Effector CD4-positive, alpha-beta T cell (primary cell): ENCODE data around the gene BLM.
"Not testable (repeated sequence)": the region's sequence is repeated elsewhere in the genome, so short reads cannot be mapped to it uniquely, and the experiment has no call there.

Experiments
- DNase-seq: peaks from one replicate; pipeline ENCODE4 v3.0.0-alpha.2; 2020
- total RNA-seq: gene quantifications from one replicate; lab custom pipeline; 2026; lab: John Stamatoyannopoulos, UW

BLM gene
- total RNA-seq: 15.6 reads per million, percentile 41 among the genes with 10 or more reads in this experiment

DNA sequence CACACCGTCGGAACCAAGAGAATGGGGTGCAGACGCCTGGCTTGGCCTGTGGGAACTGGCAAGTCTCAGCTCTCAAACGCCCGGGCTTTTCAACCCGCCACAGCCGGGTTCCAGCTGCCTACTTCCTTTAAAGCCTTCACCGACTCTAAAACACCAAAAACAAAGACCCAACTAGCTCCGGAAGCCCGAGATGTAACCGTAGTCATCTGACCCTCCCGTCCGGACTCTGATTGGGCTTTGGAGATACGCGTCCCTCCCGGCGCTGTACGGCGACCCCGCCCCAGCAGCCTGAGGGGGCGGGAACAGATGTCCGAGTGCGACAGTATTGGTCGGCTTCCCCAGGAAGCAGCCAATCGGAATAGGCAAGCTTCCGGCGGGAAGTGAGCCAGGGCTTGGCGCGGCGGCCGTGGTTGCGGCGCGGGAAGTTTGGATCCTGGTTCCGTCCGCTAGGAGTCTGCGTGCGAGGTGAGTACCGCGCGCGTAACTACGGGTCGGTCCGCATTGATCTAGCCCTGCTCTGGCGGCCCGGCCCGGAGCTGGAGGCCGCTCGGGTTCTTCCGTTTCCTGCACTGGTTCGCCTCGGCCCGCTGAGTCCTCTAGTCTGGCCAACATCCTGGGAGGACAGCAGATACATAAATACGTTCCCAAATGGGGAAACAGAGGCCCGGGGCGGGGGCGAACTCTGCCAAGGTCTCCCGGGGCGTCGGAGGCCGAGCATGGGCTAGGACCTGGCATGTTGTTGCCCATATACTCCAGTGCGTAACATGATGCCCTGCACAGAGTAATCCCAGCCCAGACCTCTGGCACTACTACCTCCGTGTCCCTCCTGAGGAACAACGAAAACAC lies at the start of gene BLM:
TSS of gene BLM (plus strand) at position 371 of the 846 bp plus-strand sequence. CDS start 30,047 bp downstream, outside the sequence.
- peak; percentile 93 for DNase-seq

DNA sequence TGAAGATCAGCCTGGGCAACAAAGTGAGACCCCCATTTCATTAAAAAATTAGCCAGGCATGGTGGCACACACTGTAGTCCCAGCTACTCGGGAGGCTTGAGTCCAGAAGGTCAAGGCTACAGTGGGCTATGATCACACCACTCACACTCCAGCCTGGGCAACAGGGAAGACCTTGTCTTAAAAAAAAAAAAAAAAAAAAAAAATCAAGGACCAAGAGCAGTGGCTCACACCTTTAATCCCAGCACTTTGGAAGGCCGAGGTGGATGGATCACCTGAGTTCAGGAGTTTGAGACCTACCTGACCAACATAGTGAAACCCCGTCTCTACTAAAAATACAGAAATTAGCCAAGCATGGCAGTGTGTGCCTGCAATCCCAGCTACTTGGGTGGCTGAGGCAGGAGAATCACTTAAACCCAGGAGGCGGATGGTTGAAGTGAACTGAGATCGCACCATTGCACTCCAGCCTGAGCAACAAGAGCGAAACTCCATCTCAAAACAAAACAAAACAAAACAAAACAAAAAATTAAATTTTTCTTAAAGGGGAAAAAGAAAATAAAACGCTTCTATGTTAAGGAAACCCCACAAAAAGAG lies 49.3 kb upstream of the BLM start:
- DNase-seq: not testable (repeated sequence)

DNA sequence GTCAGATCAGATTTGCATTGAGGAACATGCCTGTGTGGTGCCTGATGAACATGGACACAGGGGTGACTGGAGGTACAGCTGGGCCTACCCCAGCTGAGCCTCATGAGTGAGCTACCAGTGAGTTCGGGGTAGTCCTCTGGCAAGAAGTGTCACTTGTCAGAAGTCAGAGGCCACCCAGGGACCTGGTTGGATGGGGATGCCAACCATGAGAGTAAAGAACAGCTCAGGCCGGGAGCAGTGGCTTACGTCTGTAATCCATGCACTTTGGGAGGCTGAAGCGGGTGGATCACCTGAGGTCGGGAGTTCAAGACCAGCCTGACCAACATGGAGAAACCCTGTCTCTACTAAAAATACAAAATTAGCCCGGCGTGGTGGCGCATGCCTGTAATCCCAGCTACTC lies 46.5 kb upstream of the BLM start:
- not testable (repeated sequence) for DNase-seq

DNA sequence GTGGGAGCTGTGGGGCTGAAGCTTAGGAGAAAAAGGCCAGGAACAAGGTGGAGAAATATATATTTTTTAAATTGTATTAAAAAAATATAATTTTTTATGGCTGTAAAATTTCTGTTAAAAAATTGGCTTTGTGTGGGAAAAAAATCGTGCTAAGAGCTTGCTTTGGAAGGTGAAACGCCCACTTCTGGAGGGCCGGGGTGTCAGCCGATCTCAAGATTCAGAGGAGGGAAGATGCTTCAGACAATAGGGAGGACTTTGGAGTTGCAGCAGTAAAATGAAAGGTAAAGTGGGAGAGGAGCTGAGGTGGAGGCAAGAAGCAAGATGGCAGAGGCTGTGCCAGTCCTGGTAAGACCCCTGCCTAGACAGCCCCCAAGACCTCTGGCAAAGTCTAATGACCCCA lies 45.9 kb upstream of the BLM start:
- no peak for DNase-seq

DNA sequence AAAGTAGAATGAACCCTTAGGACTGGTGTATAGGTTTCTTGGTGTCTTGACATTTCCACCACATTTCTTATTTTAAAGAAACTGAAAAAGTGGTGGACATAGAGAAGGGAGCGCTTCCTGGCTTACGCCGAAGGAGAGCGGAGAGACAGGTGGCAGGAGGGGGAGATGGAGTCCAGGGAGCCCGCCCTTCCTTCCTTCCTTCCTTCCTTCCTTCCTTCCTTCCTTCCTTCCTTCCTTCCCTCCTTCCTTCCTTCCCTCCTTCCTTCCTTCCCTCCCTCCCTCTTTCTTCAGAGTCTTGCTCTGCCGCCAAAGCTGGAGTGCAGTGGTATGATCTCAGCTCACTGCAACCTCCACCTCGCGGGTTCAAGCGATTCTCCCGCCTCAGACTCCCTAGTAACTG lies 43.8 kb upstream of the BLM start:
- not testable (repeated sequence) for DNase-seq

DNA sequence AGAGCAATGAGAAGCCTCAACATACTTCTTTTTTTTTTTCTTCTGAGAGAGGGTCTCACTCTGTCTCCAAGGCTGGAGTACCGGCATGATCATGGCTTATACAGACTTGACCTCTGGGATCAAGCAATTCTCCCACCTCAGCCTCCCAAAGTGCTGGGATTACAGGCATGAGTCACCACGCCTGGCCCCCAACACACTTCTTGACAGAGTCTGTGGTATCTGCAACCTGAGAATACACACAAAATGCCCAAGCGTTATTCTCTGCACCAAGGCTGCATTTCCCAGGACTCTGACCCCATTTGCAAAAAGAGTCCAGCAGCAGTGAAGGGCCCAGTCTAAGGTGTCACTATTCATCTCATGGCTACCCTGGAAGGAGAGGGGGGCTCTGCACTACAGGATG lies 42.7 kb upstream of the BLM start:
- DNase-seq: no peak

DNA sequence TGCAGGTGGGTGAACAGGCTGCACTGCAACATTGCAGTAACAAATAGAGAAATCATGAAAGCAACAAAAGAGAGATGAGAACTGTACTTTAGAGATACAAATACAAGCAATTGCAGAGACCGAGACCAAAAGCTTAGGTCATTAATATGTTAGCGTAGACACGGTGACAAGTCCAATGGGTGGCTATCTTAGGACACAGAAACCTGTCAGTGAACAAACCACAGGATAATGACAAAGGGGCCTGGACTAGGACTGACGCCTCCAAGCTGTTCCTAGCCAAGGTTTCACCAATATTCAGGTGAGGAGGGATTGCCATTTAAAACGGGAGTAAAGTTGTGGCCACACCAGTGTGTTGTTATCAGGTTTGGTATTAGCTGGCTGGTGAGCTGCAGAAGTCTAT lies 41.7 kb upstream of the BLM start:
- DNase-seq: no peak

DNA sequence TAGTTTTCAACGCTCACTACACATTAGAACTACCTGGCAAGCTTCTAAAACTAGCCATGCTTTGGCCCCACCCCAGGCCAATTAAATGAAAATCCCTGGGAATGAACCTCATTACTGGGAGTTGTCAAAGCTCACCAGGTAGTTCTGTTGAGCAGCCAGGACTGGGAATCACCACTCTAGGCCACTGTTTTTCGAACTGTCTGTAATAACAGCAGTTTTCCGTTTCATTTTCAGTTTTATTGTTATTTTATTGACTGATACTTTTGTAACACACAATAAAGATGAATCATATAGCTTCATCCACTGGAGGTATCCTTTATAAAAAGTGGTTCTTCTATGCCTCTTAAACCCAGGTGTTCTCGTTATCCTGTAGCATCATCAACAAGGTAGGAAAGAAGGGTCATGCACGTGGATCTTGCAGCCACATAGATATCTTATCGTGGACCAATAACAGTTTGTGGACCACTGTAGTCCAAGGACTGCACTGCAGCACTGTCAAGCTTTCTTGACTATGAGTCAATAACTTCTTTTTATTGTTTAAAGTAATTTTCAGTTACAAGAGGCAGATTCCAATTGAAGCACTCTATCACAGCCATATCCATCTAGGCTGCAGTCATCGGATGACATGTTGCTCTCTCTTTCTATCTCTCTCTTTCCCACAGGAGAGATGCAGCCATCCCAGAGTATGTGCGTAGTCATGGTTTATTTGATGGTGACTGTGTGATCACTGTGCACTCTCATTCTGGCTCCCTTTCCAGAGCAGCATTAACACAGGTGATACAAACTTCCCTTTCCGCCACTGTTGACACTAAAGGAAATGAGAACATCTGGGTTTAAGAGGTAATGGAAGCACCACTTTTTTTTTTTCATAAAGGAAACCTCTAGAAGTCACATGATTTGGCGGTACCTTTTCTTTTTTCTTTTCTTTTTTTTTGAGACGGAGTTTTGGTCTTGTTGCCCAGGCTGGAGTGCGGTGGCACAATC lies 39.0 kb upstream of the BLM start:
- DNase-seq: no peak

DNA sequence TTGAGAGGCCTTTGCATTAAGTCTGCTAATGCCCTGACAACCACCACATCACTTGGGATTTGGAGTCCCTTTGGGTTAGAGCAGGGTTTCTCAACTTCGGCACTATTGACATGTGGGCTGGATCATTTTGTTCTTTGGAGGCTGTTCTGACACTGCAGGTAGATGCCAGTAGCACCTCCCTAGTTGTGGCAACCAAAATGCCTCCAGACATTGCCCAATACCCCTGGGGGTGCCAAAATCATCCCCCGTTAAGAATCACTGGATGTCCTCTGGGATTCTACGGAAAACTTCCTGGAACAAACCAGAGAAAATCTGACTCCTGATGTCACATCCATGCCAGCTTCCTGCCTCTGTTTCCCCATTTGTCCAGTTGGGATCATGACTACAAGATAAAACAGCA lies 37.2 kb upstream of the BLM start:
- no peak for DNase-seq

DNA sequence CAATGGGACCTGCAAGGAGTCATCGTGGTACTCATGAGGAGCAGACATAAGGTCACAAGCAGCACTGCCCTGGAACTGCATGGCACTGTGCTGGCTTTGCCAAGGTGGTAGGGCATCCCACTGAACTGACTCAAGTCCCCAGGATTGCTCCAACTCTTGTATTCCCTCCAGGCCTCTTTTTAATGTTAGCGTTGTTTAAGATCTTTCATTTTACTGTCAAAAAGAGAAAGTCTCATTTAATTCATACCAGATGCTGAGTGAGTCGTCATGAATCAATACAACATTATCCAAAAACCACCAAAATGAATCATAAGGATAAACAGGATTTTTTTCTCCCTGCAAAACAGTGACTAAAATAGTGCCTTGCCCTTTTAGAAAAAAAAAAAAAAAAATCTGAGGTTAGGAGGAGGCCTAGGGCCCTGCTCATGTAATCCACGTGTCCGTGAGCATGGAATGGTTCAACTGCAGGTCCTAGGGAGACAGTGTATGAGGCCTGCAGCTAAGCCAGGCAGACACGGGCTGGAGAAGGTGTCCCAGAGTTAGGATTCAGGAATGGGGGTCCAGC lies 36.7 kb upstream of the BLM start:
- DNase-seq: no peak

DNA sequence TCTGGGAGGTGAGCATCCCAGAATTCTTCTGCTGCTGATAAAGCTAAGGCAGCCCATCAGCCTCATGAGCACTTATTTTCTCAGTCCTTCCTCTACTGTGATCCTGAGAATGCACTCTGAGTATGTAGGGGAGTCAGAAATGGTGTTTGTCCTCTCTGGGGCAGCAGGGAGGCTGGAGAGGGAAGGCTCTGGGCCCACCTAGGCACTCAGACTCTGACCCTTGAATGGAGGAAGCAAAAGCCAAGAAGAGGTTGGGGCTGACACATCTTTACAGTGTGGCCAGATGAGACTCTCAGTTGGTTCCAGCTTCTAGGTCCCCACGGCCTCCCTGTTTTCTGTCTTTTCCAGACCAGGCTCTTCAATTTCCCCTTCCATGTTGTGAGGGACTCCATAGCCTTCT lies 36.1 kb upstream of the BLM start:
- no peak for DNase-seq

DNA sequence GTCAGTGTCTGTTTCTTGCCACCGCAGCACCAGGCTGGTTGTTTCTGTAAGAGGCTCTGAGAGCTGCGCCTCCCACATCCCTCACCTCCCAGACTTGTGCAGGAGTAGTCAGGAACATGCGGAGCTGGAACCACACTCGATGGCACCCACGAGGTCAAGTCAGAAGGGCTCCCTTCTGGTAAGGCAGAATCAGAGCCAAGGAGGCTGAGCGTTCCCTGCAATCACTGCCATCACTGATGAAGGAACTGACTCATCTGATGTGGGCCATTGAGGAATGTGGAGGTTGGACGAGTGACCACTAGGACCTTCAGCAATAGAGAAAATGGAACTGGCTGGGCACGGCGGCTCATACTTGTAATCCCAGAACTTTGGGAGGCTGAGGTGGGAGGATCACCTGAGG lies 35.7 kb upstream of the BLM start:
- DNase-seq: no peak

DNA sequence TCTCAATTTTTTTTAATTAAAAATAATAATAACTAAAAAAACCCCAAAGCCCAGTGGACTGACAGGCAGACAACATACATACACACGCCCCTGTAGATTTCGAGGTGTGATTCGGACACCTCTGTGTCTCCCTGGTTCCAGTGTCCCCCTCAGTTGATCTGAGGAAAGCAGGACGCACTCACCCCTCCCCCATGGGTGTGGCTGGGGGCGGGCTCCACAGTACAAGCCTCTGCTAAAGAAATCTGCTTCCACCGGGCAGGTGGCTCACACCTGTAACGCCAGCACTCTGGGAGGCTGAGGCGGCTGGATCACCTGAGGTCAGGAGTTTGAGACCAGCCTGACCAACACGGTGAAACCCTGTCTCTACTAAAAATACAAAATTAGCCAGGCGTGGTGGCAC lies 33.8 kb upstream of the BLM start:
- DNase-seq: no peak

DNA sequence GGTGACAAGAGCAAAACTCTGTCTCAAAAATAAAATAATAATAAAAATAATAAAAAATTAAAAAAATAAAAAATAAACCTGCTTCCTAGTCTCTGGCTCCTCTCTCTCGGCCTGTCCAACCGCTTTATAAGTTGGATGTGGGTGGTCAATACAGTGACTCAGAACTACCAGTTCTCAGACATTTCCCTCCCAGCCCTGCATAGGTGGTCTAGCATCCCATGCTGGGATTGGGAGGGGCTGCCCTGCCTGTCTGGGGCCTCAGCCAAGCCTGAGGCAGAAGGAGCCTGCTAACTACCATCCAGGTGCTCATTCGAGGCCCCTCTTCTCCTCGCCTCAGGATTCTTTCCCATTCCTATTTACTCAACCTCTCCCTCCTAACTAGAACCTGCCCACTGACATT lies 33.3 kb upstream of the BLM start:
- no peak for DNase-seq

DNA sequence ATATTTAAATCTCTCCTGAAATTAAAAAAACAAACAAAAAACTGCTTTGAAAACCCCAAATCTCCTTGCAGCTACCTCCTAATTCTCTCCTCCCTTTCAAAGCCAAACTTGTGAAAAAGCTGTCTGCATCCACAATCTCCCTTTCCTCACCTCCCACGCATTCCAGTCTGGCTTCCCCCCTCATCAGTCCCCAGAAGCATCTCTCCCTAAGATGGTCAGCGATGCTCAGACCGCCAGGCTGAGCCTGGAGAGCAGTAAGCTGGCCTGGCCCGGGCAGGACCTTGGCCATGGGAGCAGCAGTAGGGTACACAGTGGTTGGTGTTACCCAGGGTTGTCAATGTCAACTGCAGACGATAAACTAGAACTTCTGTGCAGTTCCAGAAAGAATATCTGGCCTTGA lies 32.9 kb upstream of the BLM start:
- DNase-seq: no peak

DNA sequence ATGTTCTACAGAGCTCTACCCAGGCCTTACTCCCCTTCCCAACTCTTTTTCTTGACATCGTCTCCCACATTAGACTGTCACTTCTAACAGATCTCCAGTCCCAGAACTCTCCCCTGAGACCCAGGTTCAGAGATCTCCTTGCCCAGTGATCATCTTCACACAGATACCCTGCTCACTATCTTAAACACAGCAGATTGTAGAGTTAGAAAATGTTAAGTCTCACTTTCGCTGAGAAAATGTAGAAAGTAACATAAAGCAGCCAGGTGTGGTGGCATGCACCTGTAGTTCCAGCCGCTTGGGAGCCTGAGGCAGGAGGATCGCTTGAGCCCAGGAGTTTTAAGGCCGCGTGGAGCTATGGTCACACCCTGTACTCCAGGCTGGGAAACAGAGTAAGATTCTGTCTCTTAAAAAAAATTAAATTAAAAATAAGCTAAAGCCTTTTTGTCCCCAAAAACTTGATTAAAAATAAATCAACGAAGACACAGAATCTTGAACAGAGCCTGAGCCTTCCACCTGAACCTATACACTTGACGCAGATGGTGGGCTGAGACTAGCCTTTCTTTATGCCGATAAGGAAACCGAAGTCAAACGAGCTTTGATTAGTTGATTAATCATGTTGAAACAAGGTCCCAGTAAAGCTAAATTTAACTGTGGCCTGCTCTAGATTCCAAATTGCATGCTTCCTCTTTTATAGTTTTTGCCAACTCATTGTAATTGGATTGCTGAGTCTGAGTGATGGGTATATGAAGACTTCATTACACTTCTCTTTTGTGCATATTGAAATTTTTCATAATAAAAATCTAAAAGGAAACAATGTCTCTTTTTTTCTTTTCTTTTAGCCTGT lies 31.3 kb upstream of the BLM start:
- no peak for DNase-seq

DNA sequence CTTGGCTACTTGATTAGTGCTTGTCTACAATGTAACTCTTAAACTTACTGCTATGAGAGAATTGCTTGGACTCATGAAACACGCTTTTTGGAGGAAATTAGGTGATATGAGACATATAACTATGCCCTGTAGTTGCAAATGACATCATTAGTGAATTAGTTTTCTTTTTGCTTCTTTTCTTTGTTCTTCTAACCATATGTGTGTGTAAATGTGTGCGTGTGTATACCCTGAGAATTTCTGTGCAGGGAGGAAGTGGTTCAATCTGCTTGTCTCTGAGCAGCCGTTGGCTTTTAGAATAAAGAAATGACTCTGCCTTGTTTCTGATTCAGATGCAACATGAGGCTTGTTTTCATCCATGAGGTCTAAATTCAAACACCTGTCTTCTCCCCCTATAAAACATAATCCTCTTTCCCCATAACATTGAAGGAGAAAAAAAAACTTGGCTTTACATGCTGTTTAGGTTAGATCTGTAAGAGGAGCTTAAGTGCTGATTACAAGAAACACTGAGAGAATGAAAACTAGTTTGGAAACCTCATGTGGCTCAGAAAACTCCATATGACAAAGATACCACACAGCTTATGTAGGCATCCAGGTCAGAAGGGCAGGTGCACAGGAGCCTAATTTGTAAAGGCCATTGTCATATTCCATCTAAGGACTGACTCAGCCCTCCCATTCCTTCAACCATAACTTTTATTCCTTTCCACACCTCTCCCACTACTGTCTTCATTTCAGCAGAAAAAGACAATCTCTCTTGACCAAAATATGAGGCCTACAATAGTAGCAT lies 30.5 kb upstream of the BLM start:
- no peak for DNase-seq

DNA sequence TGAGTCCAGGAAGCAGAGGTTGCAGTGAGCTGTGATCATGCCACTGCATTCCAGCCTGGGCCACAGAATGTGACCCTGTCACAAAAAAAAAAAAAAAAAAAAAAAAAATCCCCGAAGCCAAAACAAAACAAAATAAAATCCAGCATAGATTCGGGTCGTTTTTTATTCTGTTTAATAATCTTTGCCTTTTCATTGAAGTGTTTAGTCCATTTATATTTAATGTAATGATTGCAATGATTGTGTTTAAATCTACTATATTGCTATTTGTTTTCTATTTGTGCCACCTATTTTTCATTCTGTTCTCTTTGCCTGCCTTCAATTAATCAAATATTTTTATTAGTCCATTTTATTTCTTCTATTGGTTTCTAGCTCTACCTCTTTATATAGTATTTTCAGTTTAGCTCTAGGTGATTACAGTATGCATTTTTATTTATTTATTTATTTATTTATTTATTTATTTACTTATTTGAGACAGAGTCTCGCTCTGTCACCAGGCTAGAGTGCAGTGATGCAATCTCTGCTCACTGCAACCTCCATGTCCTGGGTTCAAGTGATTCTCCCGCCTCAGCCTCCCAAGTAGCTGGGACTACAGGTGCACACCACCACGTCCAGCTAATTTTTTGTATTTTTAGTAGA lies 27.7 kb upstream of the BLM start:
- not testable (repeated sequence) for DNase-seq

DNA sequence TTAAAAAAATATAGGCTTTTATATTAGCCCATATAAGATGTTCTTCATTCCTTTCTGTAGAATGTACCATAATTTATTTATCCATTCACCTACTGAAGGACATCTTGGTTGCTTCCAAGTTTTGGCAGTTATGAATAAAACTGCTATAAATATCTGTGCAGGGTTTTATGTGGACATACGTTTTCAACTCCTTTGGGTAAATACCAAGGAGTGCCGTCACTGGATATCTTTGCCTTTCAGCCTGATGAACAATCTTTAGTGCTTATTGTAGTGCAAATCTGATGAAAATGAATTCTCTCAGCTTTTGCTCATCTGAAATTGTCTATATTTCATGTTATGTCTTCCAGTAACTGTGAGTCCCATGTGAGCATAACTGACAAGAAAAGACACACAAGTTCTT lies 26.6 kb upstream of the BLM start:
- no peak for DNase-seq

DNA sequence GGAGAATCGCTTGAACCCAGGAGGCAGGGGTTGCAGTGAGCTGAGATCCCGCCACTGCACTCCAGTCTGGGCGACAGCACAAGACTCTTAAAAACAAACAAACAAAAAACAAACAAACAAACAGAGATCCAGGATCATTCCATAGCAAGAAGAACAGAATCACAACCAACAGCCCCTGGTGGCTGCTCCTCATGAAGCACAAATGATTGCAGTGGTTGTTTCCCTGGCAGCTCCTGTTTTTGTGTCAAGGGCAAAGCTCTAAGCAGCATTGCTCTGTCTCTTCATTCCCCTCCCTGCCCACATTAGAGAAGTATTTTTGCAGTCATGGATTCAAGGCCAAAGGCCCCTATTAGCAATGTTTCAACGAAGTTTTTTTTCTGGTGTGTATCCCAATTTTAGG lies 25.8 kb upstream of the BLM start:
- DNase-seq: no peak
